Measurements from ENCODE around the gene CENPM. TPM values are rescaled to one million over a fixed set of nuclear protein-coding genes. Genes with fewer than 3 reads are reported as not detected.
A peak's percentile ranks its signal among the peaks of the same experiment; 100 is the strongest.

Gene CENPM
- total and polyA plus RNA-seq, 9 of the 15 experiments (the other 6 are each of a cell fraction or from before 2014, with no cell fraction given): 11.3 to 67.7 (median 32.3) TPM

DNA sequence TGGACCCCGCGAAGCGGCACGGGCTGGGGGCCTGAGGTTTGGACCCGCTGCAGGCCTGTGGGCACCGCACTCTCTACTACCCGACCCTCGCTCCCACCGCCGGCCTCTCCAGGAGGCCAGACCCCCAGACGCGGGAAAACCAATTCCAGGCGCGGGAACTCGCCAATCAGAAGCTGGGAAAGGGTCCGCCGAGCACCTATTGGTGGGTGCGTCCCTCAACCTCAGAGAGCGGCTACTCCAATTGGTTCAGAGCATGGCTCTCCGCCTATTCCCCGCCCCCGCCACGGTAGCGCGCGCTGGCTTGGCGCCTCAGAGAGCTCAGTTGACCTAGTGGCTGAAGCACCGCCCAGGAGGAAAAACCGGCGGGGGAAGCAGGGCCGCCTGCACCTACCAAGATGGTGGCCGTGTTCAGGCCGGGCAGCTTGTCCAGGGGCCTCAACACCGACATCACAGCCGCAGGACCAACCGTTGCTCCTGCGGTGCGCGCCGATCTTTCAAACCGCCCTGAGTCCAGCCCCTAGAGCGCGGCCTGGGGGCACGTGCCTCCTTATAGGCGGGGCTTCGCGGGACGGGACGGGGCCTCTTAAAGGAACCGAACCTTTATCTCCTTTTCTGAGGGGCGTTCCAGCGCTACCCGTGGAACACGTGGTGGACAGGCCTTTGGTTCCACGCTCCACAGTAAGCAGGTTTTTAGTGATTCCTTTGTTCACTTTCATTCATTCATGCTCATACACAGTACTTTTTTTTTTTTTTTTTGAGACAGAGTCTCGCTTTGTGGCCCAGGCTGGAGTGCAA is at the start of gene CENPM (continued):
- TF ChIP-seq, protein P1, sequence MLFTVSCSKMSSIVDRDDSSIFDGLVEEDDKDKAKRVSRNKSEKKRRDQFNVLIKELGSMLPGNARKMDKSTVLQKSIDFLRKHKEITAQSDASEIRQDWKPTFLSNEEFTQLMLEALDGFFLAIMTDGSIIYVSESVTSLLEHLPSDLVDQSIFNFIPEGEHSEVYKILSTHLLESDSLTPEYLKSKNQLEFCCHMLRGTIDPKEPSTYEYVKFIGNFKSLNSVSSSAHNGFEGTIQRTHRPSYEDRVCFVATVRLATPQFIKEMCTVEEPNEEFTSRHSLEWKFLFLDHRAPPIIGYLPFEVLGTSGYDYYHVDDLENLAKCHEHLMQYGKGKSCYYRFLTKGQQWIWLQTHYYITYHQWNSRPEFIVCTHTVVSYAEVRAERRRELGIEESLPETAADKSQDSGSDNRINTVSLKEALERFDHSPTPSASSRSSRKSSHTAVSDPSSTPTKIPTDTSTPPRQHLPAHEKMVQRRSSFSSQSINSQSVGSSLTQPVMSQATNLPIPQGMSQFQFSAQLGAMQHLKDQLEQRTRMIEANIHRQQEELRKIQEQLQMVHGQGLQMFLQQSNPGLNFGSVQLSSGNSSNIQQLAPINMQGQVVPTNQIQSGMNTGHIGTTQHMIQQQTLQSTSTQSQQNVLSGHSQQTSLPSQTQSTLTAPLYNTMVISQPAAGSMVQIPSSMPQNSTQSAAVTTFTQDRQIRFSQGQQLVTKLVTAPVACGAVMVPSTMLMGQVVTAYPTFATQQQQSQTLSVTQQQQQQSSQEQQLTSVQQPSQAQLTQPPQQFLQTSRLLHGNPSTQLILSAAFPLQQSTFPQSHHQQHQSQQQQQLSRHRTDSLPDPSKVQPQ (CRISPR knock-in tag; IDR thresholded peaks at IDR 0.05; ENCODE audit: borderline replicate concordance): no peak
- TF ChIP-seq ZNF41 (CRISPR knock-in tag; conservative IDR thresholded peaks at IDR 0.05) (no peak), RB1 (IDR thresholded peaks at IDR 0.05; ENCODE audit: low read depth) (peak; percentile 73), GATAD2A (IDR thresholded peaks at IDR 0.05) (no peak), EGR1 (conservative IDR thresholded peaks at IDR 0.05) (peak; percentile 76), PHF8 (IDR thresholded peaks at IDR 0.05; ENCODE audit: borderline replicate concordance, low read length) (peak; percentile 78; the same call in 1 of the 2 replicates), CHD2 (IDR thresholded peaks at IDR 0.05; ENCODE audit: low read depth, low read length) (peak; percentile 80), CTBP1 (IDR thresholded peaks at IDR 0.05; ENCODE audit: borderline replicate concordance) (peak; percentile 38; the same call in 1 of the 2 replicates), GTF2F1 (IDR thresholded peaks at IDR 0.05; ENCODE audit: low read depth, low read length) (no peak), ZBTB7A (IDR thresholded peaks at IDR 0.05; ENCODE audit: borderline replicate concordance, control insufficient read depth, low read depth, low read length) (peak; percentile 69), RBM25 (IDR thresholded peaks at IDR 0.05; ENCODE audit: low read depth, low read length, severe bottlenecking) (peak; percentile 94), SMAD1 (IDR thresholded peaks at IDR 0.05; ENCODE audit: low read depth, low read length, partially characterized antibody) (peak; percentile 28)
- TF ChIP-seq, protein P2, sequence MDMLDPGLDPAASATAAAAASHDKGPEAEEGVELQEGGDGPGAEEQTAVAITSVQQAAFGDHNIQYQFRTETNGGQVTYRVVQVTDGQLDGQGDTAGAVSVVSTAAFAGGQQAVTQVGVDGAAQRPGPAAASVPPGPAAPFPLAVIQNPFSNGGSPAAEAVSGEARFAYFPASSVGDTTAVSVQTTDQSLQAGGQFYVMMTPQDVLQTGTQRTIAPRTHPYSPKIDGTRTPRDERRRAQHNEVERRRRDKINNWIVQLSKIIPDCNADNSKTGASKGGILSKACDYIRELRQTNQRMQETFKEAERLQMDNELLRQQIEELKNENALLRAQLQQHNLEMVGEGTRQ (CRISPR knock-in tag; IDR thresholded peaks at IDR 0.05): peak; percentile 95
- TF ChIP-seq, protein P3, sequence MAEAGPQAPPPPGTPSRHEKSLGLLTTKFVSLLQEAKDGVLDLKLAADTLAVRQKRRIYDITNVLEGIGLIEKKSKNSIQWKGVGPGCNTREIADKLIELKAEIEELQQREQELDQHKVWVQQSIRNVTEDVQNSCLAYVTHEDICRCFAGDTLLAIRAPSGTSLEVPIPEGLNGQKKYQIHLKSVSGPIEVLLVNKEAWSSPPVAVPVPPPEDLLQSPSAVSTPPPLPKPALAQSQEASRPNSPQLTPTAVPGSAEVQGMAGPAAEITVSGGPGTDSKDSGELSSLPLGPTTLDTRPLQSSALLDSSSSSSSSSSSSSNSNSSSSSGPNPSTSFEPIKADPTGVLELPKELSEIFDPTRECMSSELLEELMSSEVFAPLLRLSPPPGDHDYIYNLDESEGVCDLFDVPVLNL (CRISPR knock-in tag; IDR thresholded peaks at IDR 0.05; ENCODE audit: low read depth): peak; percentile 89
- TF ChIP-seq, protein P4, sequence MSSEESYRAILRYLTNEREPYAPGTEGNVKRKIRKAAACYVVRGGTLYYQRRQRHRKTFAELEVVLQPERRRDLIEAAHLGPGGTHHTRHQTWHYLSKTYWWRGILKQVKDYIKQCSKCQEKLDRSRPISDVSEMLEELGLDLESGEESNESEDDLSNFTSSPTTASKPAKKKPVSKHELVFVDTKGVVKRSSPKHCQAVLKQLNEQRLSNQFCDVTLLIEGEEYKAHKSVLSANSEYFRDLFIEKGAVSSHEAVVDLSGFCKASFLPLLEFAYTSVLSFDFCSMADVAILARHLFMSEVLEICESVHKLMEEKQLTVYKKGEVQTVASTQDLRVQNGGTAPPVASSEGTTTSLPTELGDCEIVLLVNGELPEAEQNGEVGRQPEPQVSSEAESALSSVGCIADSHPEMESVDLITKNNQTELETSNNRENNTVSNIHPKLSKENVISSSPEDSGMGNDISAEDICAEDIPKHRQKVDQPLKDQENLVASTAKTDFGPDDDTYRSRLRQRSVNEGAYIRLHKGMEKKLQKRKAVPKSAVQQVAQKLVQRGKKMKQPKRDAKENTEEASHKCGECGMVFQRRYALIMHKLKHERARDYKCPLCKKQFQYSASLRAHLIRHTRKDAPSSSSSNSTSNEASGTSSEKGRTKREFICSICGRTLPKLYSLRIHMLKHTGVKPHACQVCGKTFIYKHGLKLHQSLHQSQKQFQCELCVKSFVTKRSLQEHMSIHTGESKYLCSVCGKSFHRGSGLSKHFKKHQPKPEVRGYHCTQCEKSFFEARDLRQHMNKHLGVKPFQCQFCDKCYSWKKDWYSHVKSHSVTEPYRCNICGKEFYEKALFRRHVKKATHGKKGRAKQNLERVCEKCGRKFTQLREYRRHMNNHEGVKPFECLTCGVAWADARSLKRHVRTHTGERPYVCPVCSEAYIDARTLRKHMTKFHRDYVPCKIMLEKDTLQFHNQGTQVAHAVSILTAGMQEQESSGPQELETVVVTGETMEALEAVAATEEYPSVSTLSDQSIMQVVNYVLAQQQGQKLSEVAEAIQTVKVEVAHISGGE (CRISPR knock-in tag; IDR thresholded peaks at IDR 0.05): peak in 1 of 3 experiments; percentile 32; a peak in 1 of 6 replicates
- TF ChIP-seq, protein P5, sequence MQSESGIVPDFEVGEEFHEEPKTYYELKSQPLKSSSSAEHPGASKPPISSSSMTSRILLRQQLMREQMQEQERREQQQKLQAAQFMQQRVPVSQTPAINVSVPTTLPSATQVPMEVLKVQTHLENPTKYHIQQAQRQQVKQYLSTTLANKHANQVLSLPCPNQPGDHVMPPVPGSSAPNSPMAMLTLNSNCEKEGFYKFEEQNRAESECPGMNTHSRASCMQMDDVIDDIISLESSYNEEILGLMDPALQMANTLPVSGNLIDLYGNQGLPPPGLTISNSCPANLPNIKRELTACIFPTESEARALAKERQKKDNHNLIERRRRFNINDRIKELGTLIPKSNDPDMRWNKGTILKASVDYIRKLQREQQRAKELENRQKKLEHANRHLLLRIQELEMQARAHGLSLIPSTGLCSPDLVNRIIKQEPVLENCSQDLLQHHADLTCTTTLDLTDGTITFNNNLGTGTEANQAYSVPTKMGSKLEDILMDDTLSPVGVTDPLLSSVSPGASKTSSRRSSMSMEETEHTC (IDR thresholded peaks at IDR 0.05): 0 out of 2 replicates have a peak, but pooled peaks have one; percentile 27

Measured in K562 (cell line).